HG03439 (cell line): Measurements from ENCODE around the gene IQGAP3.
"Not testable (repeated sequence)": the region's sequence is repeated elsewhere in the genome, so short reads cannot be mapped to it uniquely, and the experiment has no call there.

ENCODE experiments used
- ATAC-seq: cut with Tn5 transposase; IDR thresholded peaks from one replicate; pipeline ENCODE4 v1.9.1; 2021; ENCODE audit warnings: mild to moderate bottlenecking, moderate library complexity; ENCODE audit not compliant: unreplicated experiment

The IQGAP3 gene

DNA sequence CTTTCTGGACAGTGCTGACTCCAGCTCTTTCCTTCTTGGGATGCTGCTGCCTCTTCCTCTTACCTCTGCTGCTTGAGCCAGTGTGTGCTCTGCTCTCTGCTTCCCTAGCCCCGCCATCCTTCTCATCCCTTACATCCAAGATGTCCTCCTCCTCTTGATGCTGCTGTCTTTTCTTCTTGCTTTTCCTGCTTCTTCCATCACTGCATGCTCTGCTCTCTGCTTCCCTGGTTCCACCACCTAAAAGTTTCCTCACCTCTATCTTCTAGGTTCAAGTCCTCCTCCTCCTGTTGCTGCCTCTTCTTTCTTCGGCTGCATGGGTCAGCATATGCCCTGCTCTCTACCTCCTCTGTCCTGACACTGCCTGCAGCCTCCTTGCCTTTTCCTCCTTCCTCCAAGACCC lies 22.7 kb upstream of the IQGAP3 start:
- ATAC-seq, result no peak

DNA sequence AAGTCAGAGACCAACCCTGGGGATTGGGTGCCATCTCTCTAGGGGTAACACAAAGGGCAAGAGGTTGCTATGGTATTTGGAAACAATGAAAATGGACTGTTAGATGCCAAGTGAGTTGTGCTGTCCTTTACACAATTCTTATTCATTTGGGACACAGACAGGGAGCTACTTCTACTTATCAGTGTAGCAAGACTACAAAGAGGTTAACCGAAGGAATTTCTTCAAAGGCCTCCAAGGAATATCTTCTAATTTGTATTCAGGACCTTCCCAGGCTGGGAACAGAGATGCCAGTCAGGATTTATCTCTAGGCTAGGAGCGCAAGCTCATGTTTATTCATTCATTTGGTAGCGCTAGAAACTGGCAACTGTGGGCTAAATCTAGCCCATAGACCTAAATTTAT lies 21.8 kb upstream of the IQGAP3 start:
- no peak for ATAC-seq

DNA sequence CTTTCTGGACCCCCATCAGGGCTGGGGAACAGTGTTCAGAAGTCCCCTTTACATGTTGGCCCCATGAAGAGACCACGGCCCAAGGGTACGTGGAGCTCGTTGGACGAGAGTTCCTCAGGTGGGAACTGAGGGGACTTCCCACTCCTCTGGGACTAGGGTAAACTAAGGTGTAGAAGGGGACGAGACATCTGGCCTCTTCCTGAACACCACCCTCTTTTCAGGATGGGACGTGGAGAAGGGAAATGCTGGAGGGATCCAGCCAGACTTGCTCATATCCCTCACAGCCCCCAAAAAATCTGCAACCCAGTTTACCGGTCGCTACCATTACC lies 21.3 kb upstream of the IQGAP3 start:
- no peak for ATAC-seq

DNA sequence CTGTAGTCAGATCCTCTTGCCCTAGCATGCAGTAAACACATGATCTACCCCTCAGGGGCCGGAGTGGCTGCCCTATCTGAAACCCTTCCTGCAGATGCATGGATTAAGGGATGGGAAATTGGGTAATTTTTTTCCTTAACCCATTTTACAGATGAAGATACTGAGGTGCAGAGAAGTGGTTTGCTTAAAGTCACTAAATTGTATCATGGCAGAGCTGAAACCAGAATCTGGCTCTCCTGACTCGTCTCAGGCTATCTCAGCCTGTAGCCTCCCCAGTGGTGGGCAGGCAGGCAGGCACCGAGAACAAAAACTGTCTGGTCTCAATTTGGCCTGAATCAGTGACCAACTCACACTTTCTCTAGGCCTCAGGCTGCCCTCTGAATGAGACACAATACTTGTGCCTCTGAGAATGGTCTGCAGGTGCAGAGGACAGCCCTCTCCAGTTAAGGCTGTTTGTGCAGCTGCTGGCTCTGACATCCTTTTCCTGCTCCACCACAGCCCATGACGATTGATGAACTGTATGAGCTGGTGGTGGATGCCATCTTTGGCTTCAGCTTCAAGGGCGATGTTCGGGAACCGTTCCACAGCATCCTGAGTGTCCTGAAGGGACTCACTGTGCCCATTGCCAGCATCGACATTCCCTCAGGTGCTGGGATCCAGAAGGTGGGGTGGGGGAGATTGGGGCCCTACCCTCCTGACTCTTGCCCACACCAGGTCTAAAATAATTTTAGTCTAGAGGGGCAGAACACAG lies 20.7 kb upstream of the IQGAP3 start:
- no peak for ATAC-seq

DNA sequence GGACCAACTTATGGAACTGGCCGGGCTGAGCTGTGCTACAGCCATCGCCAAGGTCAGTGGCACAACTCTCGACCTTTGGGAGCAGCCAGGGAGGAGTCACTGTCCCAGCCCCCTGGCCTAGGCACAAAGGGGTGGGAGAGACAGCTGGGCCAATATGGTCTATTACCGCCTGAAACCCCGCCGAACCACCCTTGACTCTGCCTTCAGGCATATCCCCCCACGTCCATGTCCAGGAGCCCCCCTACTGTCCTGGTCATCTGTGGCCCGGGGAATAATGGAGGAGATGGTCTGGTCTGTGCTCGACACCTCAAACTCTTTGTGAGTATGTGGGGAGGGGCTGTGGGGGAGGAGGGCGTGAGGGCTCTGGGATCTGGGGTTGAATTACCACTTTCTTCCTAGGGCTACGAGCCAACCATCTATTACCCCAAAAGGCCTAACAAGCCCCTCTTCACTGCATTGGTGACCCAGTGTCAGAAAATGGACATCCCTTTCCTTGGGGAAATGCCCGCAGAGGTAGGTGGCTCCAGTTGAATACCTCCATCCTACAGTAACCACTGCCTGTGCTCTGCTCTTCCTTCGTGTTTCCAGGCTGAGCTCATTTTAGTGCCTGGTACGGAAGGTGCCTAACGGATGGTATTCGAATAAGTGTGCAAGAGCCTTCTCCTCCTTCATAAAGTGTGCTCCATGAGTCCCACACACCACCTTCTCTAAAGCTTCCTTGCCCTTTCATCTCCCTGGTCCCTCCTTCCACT lies 20.0 kb upstream of the IQGAP3 start:
- no peak for ATAC-seq

DNA sequence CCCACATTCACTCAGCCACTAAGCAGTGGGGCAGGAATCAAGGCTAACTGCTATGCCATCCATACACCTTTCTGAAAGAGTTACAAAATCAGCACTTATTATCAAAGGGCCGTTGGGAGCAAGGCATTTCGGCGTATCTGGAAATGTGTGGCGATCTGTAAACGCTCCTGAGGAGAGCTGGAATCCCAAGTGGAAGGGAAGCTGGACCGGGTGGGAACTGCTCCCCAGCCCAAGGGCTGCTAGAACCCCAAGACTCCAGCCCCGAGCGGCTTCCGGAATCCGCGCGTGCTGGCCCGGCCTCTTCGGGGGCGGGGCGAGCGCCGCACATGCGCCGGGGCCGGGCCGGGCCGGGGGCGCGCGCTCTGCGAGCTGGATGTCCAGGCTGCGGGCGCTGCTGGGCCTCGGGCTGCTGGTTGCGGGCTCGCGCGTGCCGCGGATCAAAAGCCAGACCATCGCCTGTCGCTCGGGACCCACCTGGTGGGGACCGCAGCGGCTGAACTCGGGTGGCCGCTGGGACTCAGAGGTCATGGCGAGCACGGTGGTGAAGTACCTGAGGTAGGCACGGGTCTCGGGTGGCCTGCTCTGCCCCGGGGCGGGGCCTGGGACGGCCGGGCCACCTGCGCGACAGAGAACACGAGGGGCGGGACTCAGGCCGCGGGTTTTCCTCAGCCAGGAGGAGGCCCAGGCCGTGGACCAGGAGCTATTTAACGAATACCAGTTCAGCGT lies 19.2 kb upstream of the IQGAP3 start, which contains the start of gene NAXE:
NAXE (plus strand) TSS at position 345 of the 726 bp plus-strand sequence; CDS start at position 374, 29 bp downstream.
- peak; percentile 88 for ATAC-seq

DNA sequence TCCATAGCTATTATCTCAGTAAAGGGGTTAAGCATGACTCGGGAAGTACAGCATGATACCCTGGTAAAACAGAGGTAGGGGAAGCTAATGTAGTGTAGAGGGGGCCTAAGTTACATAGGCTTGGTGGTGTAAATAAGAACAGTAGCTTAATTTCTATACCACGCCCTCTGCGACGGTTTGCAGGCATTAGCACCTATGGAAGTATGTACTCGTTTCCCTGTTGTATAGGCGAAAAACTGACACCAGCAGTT lies 18.7 kb upstream of the IQGAP3 start:
- ATAC-seq, result no peak

DNA sequence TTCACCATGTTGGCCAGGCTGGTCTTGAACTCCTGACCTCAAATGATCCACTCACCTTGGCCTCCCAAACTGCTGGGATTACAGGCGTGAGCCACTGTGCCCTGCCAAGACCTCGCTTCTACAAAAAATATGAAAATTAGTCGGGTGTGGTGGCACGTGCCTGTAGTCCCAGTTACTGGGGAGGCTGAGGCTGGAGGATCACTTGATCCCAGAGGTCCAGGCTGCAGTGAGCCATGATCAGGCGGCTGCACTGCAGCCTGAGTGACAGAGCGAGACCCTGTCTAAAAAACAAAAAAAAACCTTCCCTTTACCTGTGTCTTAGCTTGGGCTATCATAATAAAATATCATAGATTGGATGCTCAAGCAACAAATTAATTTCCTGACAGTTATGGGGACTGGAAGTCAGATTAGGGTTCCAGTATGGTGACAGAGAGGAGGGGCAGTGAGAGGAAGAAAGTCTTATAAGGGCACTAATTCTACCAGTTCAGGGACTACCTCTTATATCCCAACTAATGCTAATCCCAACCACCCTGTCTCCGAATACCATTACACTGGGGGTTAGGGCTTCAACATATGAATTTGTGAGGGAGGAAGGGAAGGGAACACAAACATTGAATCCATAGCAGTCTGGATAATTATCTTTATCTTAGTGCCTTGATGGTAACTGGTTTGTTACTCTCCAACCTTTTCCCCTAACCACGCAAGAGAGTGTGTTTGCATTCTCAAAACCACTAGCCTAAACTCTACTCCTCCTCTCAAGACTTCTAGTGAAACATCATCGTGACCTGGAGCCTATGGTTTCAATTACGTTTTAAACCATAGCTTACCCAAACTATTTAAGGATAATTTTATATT lies 18.2 kb upstream of the IQGAP3 start:
- no peak for ATAC-seq

DNA sequence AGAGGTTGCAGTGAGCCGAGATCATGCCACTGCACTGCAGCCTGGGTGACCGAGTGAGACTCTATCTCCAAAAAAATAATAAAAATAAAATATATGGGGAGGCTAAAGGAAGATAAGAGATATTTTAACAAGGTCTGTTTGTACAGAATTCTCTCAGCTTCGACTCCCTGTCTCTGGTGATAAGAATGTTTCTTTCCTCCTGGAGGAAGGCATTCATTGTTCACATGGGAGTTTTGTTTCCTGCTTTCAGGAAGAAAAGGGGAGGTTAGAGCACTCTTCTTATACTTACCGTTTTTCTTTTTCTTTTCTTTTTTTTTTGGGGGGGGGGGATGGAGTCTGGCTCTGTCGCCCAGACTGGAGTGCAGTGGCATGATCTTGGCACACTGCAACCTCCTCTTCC lies 17.2 kb upstream of the IQGAP3 start:
- no peak for ATAC-seq

DNA sequence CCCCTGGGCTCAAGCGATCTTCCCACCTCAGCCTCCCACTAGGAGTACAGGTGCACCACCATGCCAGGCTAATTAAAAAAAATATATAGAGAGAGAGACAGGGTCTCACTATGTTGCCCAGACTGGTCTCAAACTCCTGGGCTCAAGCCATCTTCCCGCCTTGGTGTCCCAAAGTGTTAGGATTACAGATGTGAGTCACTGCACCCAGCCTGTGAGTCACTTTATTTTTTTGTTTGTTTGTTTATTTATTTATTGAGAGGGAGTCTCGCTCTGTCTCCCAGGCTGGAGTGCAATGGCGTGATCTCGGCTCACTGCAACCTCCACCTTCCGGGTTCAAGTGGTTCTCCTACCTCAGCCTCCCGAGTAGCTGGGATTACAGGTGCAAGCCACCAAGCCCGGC lies 15.6 kb upstream of the IQGAP3 start:
- not testable (repeated sequence) for ATAC-seq

DNA sequence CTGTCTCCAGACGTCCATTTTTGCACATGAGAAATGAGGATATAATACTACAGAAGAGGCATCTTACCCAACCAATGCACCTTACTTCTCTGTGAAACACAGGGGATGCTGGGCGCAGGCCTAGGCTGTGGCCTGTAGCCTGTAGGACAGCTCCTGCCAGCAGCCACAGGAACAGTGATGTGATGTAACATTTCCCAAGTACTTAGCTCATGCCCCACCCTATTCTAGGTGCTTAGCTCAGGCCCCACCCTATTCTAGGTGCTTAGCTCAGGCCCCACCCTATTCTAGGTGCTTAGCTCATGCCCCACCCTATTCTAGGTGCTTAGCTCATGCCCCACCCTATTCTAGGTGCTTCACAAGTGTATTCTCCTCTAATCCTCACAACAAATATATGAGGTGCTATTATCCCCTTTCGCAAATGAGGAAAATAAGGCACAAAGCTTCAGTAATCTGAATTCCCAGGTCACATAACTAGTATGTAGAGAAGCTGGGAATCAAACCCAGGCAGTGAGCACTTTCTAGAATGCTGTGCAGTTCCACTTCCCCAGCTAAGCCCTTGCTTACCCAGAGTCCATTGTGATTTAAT lies 14.6 kb upstream of the IQGAP3 start:
- ATAC-seq, result no peak

DNA sequence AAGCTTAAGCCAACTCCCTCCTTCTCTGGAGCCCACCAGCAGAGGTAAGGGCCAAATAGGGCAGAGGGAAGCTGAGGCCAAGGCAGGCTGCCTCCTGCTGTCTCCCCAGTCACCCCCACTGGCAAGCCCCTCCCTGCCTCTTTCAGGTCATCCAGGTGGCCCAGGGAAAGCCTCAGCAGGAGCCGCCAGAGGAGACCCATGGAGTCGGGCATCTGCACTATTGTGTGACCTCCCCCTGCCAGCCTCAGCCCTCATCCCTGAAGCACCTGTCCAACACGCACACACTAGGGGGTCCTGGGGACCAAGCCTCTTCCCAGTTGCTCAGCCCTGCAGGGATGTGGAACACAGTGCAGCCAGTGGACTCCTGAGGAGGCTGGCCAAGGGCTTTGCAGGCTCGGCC lies 14.0 kb upstream of the IQGAP3 start:
- ATAC-seq, result no peak

DNA sequence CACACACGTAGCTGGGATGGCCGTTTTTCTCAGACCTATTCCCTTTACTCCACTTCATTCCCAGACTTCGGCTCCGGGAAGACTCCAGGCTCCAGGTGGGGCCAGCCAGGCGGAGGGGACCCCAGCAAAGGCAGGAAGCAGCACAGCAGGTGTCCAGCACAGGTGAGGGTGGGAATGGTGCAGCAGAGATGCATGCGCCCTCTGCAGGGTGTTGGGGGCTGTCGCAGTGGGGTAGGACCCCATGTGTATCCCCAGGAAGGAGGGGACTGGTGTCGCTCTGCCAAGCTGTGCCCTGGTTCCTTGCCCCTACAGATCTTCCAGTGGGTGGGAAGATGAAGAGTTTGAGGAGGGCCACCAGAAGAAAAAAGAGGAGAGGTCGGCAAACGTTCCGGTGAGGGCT lies 12.4 kb upstream of the IQGAP3 start:
- ATAC-seq, result no peak

DNA sequence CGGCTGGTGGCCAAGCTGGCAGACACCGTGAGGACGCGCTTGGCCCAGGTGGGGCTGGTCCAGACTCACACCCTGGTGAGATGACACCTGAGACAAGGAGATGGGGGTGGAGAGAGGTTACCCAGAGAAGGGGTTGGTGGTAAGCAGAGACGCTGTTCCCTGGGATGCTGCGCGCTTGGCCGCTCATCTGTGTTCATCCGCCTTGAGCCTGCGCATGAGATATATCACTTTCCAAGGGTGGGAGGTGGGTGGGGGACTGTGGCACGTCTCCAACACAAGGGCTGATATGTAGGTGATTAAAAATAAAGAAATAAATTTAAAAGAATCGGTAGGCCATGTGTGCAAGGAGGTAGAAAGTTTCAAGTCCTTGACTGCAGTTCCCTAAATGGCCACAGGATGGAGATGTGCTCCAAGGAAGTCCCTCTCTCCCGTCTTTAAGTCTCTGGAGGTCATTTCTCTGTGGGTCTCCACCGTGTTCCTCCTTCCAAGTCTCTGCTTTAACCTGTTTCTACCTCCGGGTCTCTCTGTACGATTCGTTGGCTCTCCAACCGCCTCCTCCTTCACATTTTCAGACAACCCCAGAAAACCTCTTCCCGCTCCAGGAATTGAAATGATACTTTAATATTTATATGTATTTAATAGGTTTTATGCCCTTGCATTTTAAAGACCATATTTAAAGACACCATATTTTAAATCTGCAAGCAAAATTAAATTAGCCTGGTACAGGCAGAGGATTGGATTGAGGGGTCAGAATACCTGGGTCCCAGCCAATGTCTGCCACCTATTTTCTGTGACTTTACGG lies 11.7 kb upstream of the IQGAP3 start:
- no peak for ATAC-seq

DNA sequence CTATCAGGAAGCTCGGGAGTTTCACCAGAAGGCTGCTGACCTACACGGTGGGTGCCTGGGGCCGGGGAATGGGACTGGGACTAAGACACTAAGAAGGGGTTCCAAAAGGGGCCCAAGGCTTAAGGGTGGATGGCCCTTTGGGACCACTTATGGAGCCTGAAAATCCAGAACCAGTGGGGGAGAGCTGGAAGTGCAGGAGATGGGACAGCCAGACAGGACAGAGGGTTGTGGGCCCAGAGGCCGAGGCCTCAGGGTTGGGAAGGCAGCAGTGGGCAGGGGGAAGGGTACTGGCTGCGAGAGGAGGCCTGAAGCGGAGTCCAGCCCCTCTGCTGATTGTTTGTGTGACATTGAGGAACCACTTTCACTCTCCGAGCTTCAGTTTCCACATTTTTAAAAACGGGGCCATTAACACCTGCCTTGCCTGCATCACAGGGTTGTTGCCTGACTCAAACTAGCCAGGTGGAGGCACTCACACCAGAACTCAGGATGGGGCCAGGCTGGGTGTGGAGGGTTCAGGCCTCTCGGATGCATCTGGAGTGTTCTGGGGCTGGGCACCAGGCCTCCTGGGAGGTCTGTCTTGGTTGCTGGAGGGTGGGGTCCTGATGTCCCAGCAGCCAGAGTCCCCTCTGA lies 10.1 kb upstream of the IQGAP3 start:
- no peak for ATAC-seq

DNA sequence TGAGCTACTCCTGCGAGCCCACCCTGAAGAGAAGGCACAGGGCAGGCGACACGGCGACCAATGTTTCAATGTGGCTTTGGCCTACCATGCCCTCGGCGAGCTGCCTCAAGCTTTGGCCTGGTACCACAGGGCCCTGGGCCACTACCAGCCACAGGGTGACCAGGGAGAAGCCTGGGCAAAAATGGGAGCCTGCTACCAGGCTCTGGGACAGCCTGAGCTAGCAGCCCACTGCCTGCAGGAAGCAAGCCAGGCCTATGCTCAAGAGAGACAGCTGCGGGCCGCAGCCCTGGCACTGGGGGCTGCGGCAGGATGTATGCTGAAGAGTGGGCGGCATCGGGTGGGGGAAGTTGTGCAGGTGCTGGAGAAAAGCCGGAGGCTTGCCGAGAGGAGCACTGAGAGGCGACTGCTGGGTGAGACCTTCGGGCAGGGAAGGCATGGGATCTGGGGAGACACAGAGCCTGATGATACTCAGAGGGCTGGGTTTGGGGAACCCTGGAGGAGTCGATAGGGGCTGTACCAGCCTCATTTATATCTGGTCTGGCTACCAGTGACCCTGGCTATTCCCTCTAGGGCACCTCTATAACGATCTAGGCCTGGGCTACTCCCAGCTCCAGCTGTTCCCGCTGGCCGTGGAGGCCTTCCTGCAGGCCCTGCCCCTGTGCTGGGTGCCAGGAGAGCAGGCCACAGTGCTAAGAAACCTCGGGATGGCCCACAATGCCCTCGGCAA lies 9.5 kb upstream of the IQGAP3 start:
- no peak for ATAC-seq

DNA sequence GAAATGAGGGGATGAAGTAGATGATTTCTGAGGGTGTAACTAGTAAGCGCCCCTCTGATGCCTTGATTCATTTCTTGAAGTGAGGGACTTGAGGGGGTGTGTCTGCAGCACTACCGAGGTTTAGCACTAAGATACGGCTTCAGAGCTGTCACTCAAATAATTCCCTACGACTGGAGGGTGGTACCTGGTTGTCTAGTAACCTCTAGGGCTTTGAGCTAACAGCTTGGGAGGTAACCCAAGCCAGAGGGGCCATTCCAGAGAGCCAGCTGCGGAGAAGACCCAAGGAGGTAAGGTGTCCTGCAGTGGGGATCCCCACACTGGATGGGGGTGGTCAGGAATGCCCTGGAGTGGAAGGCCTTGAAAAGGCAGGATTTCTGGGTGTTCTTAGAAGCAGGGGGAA lies 7.1 kb upstream of the IQGAP3 start, which contains the start of gene TTC24:
TTC24 (plus strand) TSS at position 252 of the 400 bp plus-strand sequence. CDS start 1,642 bp downstream, outside the sequence.
- ATAC-seq, result no peak

DNA sequence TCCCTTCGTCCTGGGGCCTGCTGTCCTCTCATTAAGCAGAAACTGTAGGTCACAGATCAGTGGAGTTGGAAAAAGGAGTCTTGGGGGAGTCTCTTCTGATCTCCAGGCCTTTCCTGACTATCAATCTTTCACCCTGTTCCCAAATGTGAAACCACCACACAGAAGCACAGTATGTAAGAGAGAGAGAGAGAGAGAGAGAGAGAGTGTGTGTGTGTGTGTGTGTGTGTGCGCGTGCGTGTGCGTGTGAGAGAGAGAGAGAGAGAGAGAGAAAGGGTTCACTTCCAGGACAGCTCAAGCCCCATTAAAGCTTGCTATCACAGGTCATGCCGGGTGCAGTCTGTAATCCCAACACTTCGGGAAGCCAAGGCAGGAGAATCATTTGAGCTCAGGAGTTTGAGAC lies 5.7 kb upstream of the IQGAP3 start:
- ATAC-seq, result no peak

DNA sequence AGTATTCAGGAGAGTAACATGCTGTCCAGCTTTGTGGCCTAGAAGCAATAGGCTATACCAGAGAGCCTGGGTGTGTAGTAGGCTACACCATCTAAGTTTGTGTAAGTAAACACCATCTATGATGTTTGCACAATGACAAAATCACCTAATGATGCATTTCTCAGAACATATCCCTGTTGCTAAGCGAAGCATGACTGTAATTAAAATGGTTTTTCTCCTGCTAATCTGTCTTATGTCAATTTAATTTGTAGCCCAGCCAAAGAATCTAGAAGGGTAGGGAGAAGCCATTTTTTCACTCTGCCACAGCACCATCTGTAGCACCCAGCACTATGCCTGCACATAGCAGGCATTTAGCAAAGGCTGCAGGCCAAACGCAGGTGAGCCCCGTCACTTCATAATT lies 5.2 kb upstream of the IQGAP3 start:
- no peak for ATAC-seq
